Measurements from ENCODE around the gene MARK2. TPM values are rescaled to one million over a fixed set of nuclear protein-coding genes. Genes with fewer than 3 reads are reported as not detected.

MARK2 gene
- total RNA-seq, 4 donors from 2014 or later = 78.3 to 87.2 (median 81.2) TPM

DNA sequence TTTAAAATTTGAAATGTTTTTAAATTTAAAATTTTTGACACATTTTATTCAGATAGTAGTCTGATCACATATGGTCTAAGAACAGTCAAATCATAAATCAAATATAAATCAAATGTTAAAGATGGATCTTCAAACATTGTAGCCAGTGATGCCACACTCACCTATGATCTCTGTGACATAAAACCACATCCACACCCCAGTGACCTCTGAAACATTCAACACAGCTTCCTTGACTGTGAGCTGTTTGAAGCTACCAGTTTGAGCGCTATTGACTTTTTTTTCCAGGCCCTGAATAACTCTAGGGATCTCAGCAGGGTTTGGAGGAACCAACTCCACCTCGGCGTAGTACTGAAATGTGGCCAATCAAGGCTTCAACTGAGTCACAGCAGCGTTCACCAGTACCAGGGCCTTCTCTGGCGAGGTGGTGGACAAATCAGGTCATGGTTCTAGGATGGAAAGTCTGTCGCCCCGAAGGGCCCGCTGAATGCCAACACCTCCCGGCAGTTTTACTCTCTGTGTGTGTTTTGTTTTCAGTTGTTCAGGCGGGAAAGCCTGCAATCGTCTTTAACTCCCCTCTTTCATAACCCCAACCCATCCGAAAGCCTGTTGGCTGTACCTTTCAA is 4.3 kb upstream of the MARK2 start:
- H3K4me3 ChIP-seq (ENCODE audit: low read depth, poor library complexity, severe bottlenecking) = no peak overlapping the region
- DNase-seq (ENCODE audit: low spot score in 2 of 2) = no peak
- TF ChIP-seq, protein P1, sequence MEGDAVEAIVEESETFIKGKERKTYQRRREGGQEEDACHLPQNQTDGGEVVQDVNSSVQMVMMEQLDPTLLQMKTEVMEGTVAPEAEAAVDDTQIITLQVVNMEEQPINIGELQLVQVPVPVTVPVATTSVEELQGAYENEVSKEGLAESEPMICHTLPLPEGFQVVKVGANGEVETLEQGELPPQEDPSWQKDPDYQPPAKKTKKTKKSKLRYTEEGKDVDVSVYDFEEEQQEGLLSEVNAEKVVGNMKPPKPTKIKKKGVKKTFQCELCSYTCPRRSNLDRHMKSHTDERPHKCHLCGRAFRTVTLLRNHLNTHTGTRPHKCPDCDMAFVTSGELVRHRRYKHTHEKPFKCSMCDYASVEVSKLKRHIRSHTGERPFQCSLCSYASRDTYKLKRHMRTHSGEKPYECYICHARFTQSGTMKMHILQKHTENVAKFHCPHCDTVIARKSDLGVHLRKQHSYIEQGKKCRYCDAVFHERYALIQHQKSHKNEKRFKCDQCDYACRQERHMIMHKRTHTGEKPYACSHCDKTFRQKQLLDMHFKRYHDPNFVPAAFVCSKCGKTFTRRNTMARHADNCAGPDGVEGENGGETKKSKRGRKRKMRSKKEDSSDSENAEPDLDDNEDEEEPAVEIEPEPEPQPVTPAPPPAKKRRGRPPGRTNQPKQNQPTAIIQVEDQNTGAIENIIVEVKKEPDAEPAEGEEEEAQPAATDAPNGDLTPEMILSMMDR (IDR thresholded peaks at IDR 0.05) = no peak
- TF ChIP-seq POLR2A (IDR thresholded peaks at IDR 0.05) = no peak
- intact Hi-C loops (cut with DNase I; ENCODE audit: low total_unique reads) = no loop called here
- WGBS, 2 donors = 85 to 88% methylated on average over 12 of the region's 12 CpGs

DNA sequence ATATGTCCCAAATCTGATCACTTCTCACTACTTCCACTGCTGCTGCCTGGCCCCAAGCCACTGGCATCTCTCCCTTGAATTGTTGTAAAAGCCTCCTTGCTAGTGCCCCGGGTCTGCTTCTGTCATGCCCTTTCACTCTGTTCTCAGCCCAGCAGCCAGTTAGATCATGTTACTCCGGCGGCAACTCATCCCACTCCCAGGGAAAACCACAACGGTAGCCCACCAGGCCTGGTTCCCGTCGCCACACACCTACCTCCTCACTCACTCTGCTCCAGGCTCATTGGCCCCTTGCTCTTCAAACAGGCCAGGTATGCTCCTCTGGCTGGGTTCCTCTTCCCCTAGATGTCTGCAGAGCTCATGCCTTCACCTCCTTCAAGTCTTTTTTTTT is 3.8 kb upstream of the MARK2 start:
- intact Hi-C loops (cut with DNase I; ENCODE audit: low total_unique reads) = no loop called here
- no peak for DNase-seq (ENCODE audit: low spot score in 2 of 2)
- H3K4me3 ChIP-seq (ENCODE audit: low read depth, poor library complexity, severe bottlenecking) = no peak overlapping the region
- WGBS, 2 donors = 59 to 80% methylated on average over 6 of the region's 6 CpGs
- no peak for TF ChIP-seq POLR2A (IDR thresholded peaks at IDR 0.05)
- TF ChIP-seq, protein P1 (IDR thresholded peaks at IDR 0.05) = no peak

DNA sequence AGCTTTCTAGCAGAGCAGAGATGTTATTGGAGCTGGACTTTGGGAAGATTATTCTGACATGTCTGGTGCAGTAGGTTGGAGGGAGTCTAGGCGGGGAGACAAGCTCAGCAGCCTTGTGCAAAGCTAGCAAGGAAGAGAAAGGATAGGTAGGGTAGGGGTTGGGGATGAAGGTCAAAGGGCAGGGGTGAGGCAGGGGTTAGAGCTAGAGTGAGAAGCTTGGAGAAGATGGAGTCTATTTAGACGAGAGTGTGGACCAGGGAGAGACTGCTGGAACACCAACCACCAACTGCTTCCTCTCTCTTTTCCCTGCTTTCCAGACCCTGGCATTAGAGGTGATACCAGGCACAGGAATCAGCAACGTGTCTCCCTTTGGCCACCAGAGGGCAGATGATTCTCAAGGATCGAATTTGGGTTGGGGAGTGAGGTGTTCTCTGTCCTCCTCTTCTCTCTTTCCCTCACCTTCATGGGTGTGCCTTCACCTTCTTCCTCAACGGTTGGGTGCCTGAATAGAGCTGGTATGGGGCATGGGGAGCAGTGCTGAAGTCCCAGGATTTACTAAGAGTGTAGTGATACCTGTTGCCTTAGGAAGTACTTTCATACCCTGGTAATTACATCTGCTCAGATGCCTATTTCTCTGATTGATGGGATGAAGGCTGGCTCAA is 1.8 kb upstream of the MARK2 start:
- no peak overlapping the region for H3K4me3 ChIP-seq (ENCODE audit: low read depth, poor library complexity, severe bottlenecking)
- 12 to 15% methylated on average over 5 of the region's 5 CpGs for WGBS, 2 donors
- TF ChIP-seq, protein P1 (IDR thresholded peaks at IDR 0.05) = peak in 1 of 3 donors; percentile 68
- TF ChIP-seq POLR2A (IDR thresholded peaks at IDR 0.05) = no peak
- DNase-seq (ENCODE audit: low spot score in 2 of 2) = peak; percentile 83 to 96
- intact Hi-C loops (cut with DNase I; ENCODE audit: low total_unique reads) = loop anchor here (2.0 kb wide), 1 partner anchor 108 kb away; no protein-coding TSS in a partner anchor

DNA sequence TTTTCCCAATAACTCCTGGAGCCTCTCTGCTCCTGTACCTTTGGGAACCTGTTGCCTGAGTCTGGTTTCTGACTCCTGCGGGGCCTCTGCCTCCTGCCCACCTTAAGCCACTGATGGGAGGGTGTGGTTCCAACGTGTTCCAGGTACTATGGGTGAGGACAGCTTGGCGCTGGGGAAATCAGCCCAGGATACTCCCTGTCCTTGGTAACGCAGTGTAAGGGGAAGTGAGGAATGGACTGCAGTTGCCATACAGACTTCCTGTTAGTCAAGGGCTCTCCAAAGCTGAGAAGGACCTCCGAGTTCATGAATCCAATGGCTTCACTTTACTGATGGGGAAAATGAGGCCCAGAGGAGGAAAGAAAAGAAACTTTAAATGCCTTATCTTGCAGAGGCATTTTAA is 1.2 kb upstream of the MARK2 start:
- no peak for DNase-seq (ENCODE audit: low spot score in 2 of 2)
- TF ChIP-seq, protein P1 (IDR thresholded peaks at IDR 0.05) = no peak
- no peak for TF ChIP-seq POLR2A (IDR thresholded peaks at IDR 0.05)
- 32 to 44% methylated on average over 5 of the region's 5 CpGs for WGBS, 2 donors
- no peak overlapping the region for H3K4me3 ChIP-seq (ENCODE audit: low read depth, poor library complexity, severe bottlenecking)
- intact Hi-C loops (cut with DNase I; ENCODE audit: low total_unique reads) = loop anchor here (2.0 kb wide), 1 partner anchor 107 kb away; no protein-coding TSS in a partner anchor

DNA sequence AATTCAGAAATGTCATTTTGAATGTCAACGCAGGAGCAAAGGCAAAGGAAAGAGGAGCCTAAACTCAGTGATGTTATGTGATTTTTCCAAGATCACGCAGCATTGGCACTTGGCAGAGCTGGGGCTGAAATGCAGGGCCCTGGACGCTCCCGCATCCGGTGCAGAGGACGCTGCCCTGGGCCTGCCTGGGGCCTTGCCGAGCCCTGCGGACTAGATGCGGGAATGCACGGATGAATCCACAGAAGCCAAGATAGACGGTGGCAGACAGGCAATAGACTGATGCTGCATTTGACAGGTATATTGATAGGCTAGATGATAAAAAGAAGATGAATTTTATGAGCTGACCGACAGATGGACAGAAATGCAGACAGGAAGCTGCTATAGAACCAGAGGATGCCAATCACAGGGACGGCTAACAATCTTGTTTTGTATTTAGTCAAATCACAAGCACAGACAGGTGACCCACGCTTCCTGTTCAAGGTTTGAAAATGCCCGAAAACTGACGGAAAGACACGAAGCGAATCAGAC is 696 bp upstream of the MARK2 start:
- intact Hi-C loops (cut with DNase I; ENCODE audit: low total_unique reads) = no loop called here
- no peak for DNase-seq (ENCODE audit: low spot score in 2 of 2)
- TF ChIP-seq, protein P1 (IDR thresholded peaks at IDR 0.05) = no peak
- no peak for TF ChIP-seq POLR2A (IDR thresholded peaks at IDR 0.05)
- H3K4me3 ChIP-seq (ENCODE audit: low read depth, poor library complexity, severe bottlenecking) = no peak overlapping the region
- 9 to 22% methylated on average over 18 of the region's 18 CpGs for WGBS, 2 donors
